Body of pancreas (tissue), 4 donors: ENCODE measurements around the gene CEP83.

Source experiments
- CTCF ChIP-seq, 7 experiments: fragments of 450-650 bp in 4 of 7; fragments of 200-600 bp in 3 of 7; sonication (generic) in 3 of 7; IDR thresholded peaks; one replicate each; pipeline ENCODE4 v1.5.1; 2016 to 2019; ENCODE audit warnings: antibody characterized with exemption in 7 of 7
- POLR2A ChIP-seq, 3 donors: fragments of 450-650 bp; IDR thresholded peaks; one replicate each; pipeline ENCODE4 v1.6.1; 2016; ENCODE audit warnings: antibody characterized with exemption in 3 of 3, mild to moderate bottlenecking in 2 of 3

- TF ChIP-seq CTCF (IDR thresholded peaks at IDR 0.05) (no peak), POLR2A (IDR thresholded peaks at IDR 0.05) (no peak)
These were observed 172.4 kb downstream of the CEP83 start for GRCh38 chr12:94287245-94287628.
